ENCODE data around the gene MCM9. TPM values are rescaled to one million over a fixed set of nuclear protein-coding genes. Genes with fewer than 3 reads are reported as not detected.
"Not testable (repeated sequence)": the region's sequence is repeated elsewhere in the genome, so short reads cannot be mapped to it uniquely, and the experiment has no call there.

Gene MCM9
- total RNA-seq, 4 donors from 2014 or later = 3.5 to 6.9 (median 5.0) TPM

GRCh38 chr6:118799826-118800225 is 135.1 kb downstream of the MCM9 start:
- Histone ChIP-seq H3K36me3 (no peaks in the 10 kb centered on the region), H3K27me3 (no peaks in the 10 kb centered on the region), H3K4me3 (no peak overlapping the region), H3K4me1 (peaks cover 8 to 10% of the 10 kb centered on the region in 2 donors), H3K9me3 (no peaks in the 10 kb centered on the region), H3K27ac (no peak overlapping the region)
- ATAC-seq (no peak), DNase-seq (no peak)
- TF ChIP-seq CTCF (IDR thresholded peaks at IDR 0.05 in 4 of 5, conservative IDR thresholded peaks at IDR 0.05 in 1 of 5) (no peak), POLR2A (IDR thresholded peaks at IDR 0.05) (no peak)
- in situ Hi-C loops (cut with MboI; ENCODE audit: low sequenced_read_pairs in 4 of 4) (loop anchor here in 3 of 4 donors (25.0 kb wide), 2 partner anchors 163 to 513 kb away; no protein-coding TSS in a partner anchor), intact Hi-C loops (cut with DNase I; ENCODE audit: low total_unique reads) (loop anchor here (5.0 kb wide), 1 partner anchor 513 kb away; no protein-coding TSS in a partner anchor)

GRCh38 chr6:118796548-118796947 is 138.4 kb downstream of the MCM9 start:
- H3K36me3 ChIP-seq; ATAC-seq; H3K4me3 ChIP-seq; intact Hi-C loops (cut with DNase I; ENCODE audit: low total_unique reads); H3K27me3 ChIP-seq; H3K27ac ChIP-seq; H3K4me1 ChIP-seq; H3K9me3 ChIP-seq: not testable (repeated sequence)
- in situ Hi-C loops (cut with MboI; ENCODE audit: low sequenced_read_pairs in 4 of 4) = loop anchor here in 3 of 4 donors (25.0 kb wide), 2 partner anchors 159 to 509 kb away; no protein-coding TSS in a partner anchor
- DNase-seq = peak in 1 of 2 donors; percentile 32

- in situ Hi-C loops (cut with MboI; ENCODE audit: low sequenced_read_pairs in 4 of 4) (loop anchor here in 3 of 4 donors (25.0 kb wide), 2 partner anchors 154 to 504 kb away; no protein-coding TSS in a partner anchor), intact Hi-C loops (cut with DNase I; ENCODE audit: low total_unique reads) (no loop called here)
- peaks cover 0 to 4% of the 10 kb centered on the region in 2 donors for H3K4me1 ChIP-seq
- TF ChIP-seq POLR2A (IDR thresholded peaks at IDR 0.05) (no peak), CTCF (IDR thresholded peaks at IDR 0.05 in 4 of 5, conservative IDR thresholded peaks at IDR 0.05 in 1 of 5) (no peak)
- H3K36me3 ChIP-seq = no peaks in the 10 kb centered on the region
- H3K27me3 ChIP-seq = no peaks in the 10 kb centered on the region
- no peak for ATAC-seq
- no peaks in the 10 kb centered on the region for H3K9me3 ChIP-seq
- no peak overlapping the region for H3K4me3 ChIP-seq
- DNase-seq = no peak
- H3K27ac ChIP-seq = no peak overlapping the region
Measured at GRCh38 chr6:118791499-118791898, 143.5 kb downstream of the MCM9 start.

GRCh38 chr6:118789954-118790353 is 145.0 kb downstream of the MCM9 start:
- TF ChIP-seq CTCF (IDR thresholded peaks at IDR 0.05 in 4 of 5, conservative IDR thresholded peaks at IDR 0.05 in 1 of 5) = no peak
- no peak for TF ChIP-seq POLR2A (IDR thresholded peaks at IDR 0.05)
- in situ Hi-C loops (cut with MboI; ENCODE audit: low sequenced_read_pairs in 4 of 4) (loop anchor here in 3 of 4 donors (25.0 kb wide), 2 partner anchors 153 to 503 kb away; no protein-coding TSS in a partner anchor), intact Hi-C loops (cut with DNase I; ENCODE audit: low total_unique reads) (no loop called here)

GRCh38 chr6:118789419-118789818 is 145.5 kb downstream of the MCM9 start:
- no peaks in the 10 kb centered on the region for H3K36me3 ChIP-seq
- H3K4me1 ChIP-seq = peaks cover 0 to 4% of the 10 kb centered on the region in 2 donors
- TF ChIP-seq CTCF (IDR thresholded peaks at IDR 0.05 in 4 of 5, conservative IDR thresholded peaks at IDR 0.05 in 1 of 5) (no peak), POLR2A (IDR thresholded peaks at IDR 0.05) (no peak)
- H3K27ac ChIP-seq = no peak overlapping the region
- intact Hi-C loops (cut with DNase I; ENCODE audit: low total_unique reads) (no loop called here), in situ Hi-C loops (cut with MboI; ENCODE audit: low sequenced_read_pairs in 4 of 4) (loop anchor here in 3 of 4 donors (25.0 kb wide), 2 partner anchors 152 to 502 kb away; no protein-coding TSS in a partner anchor)
- no peak for ATAC-seq
- H3K9me3 ChIP-seq = no peaks in the 10 kb centered on the region
- DNase-seq = no peak
- H3K4me3 ChIP-seq = no peak overlapping the region
- no peaks in the 10 kb centered on the region for H3K27me3 ChIP-seq

More at GRCh38 chr6:118789954-118790353, 145.0 kb downstream of the MCM9 start:
- Histone ChIP-seq H3K27ac (no peak overlapping the region), H3K4me1 (peaks cover 0 to 4% of the 10 kb centered on the region in 2 donors), H3K9me3 (no peaks in the 10 kb centered on the region), H3K27me3 (no peaks in the 10 kb centered on the region), H3K36me3 (no peaks in the 10 kb centered on the region), H3K4me3 (no peak overlapping the region)
- DNase-seq = no peak
- ATAC-seq = no peak
